Fibroblast of skin of right biceps (primary cell): ENCODE data around the gene JMJD1C.

Experiments
- DNase-seq: peaks from one replicate; pipeline ENCODE4 v3.0.0-alpha.2; 2013

Gene JMJD1C

GRCh38 chr10:63477927-63478326 is 12.2 kb upstream of the JMJD1C start:
- DNase-seq: no peak

- no peak for DNase-seq
Observed at GRCh38 chr10:63474488-63474887, 8.7 kb upstream of the JMJD1C start.

DNA sequence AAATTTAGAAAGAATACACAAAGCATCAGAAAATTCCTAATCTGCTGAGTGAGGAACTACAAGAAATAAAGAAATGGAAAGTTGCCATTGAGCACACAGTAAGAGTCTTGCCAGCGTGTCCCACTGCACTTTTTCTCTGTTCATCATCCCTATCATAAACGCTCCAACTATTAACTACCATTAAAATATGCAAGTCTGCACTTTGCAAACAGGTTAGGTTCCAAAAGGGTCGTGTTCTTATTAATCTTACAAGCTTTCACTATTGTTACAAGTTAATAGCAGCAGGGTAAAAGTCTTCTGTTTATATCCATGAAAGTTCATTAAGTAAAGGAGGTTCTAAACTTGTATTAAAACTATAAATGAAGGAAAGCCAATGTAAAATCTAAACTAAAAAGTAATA is 5.2 kb upstream of the JMJD1C start:
- DNase-seq: no peak

DNA sequence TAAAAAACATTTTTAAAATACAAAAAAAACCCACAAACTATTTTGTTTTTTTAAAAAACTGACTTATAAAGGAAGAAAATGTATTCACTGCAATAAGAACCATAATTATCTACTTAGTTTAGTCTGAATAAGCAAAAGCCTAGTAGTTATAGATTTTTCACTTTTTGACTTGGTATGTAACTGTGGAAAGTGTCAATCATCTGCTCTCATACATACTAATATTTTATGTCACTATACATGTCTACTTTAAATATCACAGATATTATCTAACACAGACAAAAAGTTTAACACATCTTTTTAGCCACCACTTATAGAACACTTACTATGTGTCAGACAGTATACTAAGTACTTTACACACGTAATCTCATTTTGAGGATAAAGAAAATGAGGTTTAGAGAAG is 3.2 kb upstream of the JMJD1C start:
- no peak for DNase-seq

DNA sequence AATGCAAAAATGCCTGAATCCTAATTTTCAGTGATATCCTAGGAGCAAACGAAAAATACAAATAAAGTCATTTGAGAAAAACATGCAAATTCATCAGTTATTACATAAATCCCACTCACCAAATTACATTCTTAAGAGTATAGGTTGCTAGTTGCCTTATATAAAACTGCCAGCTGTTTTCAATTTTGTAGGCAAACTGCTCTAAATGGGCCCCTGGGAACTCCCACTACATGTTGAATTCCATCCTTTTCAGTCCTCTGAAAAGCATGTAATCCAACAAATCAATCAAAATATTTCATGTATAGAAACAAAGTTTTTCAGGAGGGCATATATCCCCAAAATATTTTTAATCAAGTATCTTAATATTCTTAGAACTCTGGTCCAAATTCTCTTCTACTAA is 2.1 kb upstream of the JMJD1C start:
- peak; percentile 80 for DNase-seq

GRCh38 chr10:63466144-63466935 is 563 bp upstream of the JMJD1C start:
- DNase-seq: peak; percentile 69

GRCh38 chr10:63464402-63465292 is 1.1 kb downstream of the JMJD1C start:
- no peak for DNase-seq

DNA sequence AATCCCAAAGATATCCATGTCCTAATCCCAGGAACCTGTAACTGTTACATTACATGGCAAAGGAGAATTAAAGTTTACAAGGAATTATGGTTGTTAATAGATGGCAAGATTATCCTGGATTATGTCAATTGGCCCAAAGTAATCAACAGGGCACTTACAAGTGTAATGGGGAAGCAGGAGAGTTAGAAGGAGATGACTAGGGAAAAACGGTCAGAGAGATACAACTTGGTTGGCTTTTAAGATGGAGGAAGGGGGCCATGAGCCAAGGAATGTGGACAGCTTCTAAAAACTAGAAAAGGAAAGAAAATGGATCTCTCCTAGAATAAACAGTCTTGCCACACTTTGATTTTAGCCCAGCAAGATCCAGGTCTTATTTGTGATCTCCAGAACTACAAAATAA is 3.3 kb downstream of the JMJD1C start:
- no peak for DNase-seq

- no peak for DNase-seq
Observed at GRCh38 chr10:63458177-63458576, 7.6 kb downstream of the JMJD1C start.

GRCh38 chr10:63457594-63457993 is 8.2 kb downstream of the JMJD1C start:
- DNase-seq: no peak

- DNase-seq: peak; percentile 80
Observed at GRCh38 chr10:63456437-63457210, 9.2 kb downstream of the JMJD1C start.

DNA sequence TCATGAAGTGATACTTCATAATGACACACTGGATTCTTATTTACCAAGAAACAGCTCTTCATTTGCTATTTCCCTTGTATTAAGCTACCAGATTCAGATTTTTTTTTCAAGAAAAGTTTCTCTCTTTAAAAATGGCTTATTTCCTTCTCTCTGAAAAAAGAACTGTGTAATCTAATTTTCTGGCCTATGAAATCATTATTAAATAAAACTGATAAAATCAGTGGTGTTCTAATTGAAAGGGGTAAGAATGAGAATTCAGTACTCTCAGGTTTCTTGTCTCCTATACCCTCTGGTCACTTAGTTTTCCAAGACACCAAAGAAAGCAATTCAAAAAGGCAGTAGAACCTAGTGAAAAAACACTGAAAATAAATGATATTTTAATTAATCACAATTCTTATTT is 10.3 kb downstream of the JMJD1C start:
- no peak for DNase-seq

DNA sequence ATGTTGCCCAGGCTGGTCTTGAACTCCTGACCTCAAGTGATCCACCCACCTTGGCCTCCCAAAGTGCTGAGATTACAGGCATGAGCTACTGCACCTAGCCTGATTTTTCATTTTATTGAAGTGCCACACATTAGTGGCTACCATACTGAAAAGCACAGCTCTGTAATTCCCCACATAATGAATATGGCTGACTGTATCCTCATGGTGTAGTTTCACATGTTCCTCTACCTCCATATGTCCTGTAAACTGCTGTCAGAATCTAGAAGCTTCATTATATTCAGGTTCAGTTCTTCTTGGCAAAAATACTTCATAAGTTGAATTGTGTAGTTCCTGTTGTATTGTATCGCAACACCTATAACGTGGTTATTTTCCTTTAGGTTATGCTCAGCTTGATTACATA is 11.1 kb downstream of the JMJD1C start:
- DNase-seq: no peak

- DNase-seq: no peak
Observed at GRCh38 chr10:63452524-63452923, 13.3 kb downstream of the JMJD1C start.

- DNase-seq: no peak
Observed at GRCh38 chr10:63446716-63447440, 18.9 kb downstream of the JMJD1C start.

DNA sequence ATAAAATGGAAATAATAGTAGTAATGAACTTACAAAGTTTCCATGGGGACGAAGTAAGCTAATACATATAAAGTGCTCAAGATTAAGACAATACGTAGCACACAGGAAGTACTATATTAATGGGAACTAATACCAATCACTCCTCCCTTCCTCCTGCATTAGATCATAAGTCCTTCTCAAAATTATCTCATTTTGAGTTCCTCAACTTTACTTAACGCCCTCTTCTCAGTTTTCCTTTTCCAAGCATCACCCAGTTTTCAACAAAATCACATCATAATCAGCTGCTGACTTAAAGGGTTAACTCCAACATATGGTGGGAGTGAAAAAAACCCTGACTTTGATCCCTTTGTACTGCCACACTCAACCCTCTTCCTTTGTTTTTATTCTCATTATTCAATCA is 24.4 kb downstream of the JMJD1C start:
- no peak for DNase-seq

DNA sequence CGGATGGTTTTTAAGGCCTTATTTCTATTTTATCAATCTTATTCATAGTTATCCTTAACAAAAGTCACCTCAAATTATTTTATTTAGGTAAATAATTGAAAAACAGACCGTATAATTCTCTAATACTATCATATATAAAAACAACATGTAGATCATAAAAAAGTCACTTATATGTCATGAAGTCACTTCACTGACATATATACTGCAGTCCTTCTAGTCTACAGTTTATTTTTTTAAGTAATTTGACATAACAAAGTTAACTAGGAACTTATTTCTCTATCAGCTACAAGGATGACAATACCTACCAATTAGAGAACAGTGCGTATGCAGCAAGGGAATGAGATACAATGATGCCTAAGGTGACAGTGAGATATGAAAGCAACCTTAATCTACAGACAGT is 26.2 kb downstream of the JMJD1C start:
- DNase-seq: no peak

DNA sequence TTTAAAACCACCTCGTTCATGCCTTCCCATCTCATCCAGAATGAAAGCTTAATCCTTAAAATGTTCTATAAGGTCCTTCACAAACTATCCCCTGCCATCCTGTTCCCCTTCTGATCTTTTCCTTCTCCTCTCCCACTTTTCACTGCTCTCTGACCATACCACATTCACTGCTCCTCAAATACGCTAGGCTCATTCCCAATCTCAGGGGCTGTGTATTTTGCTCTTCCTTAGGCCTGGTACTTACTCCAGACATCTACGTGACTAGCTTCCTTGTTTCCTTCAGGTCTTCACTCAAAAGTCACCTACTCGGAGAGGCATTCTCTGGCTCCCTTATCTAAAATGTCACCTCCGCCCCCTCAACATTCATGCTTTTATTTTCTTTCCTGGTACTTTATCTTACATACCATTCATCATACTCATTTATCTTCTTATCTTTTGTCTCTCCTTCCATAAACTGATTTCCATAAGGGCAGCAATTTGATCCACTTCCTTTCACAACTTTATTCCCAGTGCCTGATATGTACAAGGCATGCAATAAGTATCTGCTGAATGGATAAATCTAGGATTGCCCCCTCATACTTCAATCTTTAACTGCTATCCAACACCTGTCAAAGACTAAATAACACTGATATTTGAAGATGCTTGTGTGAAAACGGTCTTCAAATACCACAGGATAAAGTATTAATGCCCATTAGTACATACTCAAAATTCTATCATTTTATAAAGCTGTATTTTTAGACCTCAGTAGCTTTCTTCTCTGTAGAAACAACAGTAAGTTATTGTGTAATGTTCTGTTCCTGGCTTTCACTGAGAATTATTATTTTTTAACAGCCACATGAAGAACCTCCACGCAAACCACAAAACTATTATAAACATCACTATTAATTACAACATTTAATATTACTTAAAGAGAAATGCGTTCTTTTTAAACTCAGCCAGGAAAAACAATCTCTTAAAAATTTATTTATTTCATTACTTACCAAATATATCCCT is 27.0 kb downstream of the JMJD1C start:
- no peak for DNase-seq

- DNase-seq: peak; percentile 27
Observed at GRCh38 chr10:63437116-63437949, 28.4 kb downstream of the JMJD1C start.

GRCh38 chr10:63436225-63436624 is 29.6 kb downstream of the JMJD1C start:
- DNase-seq: no peak
